COR-L47 (cell line): ENCODE measurements around the gene HLTF.
"Not testable (repeated sequence)": the region's sequence is repeated elsewhere in the genome, so short reads cannot be mapped to it uniquely, and the experiment has no call there.

Experiments used
- DNase-seq: peaks from one replicate; lab custom pipeline; 2025; lab: John Stamatoyannopoulos, UW

HLTF gene

DNA sequence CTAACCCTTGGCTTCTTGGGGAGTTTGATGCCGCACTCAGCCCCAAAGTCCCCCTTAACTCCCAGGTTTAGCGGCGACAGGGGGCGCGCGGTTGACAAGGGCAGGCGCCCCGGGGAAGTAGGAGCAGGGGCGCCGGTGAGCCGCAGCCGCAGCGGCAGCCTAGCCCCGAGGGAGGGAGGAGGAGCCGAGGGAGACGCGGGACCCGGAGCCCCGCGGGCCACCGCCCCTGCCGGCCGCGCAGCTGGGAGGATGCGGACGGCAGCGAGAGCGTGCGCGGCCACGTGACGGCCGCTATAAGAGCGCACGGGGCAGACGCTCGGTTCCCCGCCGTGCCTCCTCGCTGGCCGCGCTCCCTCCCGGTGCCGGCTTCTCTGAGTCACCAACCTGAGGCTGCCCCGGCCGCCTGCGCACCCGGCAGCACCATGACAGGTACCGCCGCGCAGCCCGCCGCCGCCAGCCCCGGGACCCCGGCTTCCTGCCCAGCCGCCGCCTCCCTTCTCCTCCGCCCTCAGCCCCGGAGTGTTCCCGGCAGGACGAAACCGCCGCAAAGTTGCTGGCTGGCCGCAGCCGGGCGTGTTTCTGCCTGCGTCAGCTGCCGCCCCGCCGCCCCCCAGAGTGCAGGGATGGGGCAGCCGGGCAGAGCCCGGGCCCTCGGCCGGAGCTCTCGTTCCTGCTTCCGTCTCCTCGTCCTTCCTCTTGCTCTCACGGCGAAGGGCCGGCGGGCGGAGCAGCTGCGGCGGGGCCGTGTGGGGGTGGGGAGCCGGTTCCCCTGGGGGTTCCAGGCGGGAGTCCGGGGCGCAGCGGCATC is 94.9 kb downstream of the HLTF start, which contains the start of gene GYG1:
Gene GYG1, plus strand, starts transcription at position 322 of the 808 bp plus-strand sequence. Its CDS starts 101 bp downstream, at position 423.
- DNase-seq = peak; percentile 69

DNA sequence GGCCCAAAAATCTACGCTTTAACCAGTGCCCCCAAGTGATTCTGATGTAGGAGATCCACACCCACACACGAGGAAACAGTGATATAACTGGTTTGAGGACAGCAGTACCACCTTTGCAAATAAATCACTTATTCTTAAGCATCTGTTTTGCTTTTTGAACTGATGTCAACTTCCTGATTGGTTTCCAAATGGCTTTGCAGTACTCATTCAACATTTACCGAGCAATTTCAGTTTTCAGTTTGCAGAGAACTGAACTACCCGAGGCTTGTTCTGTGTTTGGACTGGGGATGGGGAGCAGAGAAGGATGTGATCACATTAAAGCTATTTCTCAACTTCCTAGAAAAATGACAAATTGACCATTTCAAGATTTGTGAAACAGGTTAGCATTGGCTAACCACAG is 96.1 kb downstream of the HLTF start:
- no peak for DNase-seq

DNA sequence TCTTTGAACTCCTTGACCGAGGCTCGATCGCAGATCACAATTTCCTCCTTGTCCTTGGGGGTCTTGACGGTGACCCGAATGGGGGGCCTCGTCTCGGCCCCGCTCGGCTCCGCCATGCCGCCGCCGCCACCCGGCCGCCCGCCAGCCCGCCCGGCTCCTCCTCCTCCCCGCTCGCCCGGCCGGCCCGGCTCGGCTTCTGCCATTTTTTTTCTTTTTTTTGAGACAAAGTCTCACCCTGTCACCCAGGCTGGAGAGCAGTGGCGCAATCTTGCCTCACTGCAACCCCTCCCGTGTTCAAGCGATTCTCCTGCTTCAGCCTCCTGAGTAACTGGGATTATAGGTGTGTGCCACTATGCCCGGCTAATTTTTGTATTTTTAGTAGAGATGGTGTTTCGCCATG is 98.8 kb downstream of the HLTF start:
- DNase-seq = not testable (repeated sequence)

DNA sequence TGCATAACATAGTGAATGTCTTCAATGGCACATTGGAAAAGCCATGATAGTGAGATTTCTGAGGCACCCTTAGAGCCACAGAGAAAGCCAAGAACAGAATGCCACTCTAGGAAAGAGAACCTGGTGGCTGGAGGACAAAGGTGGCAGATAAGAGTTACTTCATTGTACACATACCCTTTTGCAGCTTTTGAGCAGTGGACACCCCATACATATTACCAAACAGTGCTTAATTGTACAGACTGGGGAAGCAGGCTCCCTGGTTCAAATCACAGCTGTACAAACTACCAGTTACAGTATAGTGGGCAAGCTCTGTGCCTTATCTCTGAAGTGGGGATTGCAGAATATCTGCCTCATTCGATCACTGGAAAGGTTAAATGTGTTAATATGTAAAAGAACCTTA is 105.1 kb downstream of the HLTF start:
- DNase-seq = no peak
